HG02884 (cell line): ENCODE data around the gene ANK3.

Source experiments
- ATAC-seq: cut with Tn5 transposase; IDR thresholded peaks from one replicate; pipeline ENCODE4 v1.9.1; 2021; ENCODE audit warnings: mild to moderate bottlenecking, moderate library complexity; ENCODE audit not compliant: unreplicated experiment

Gene ANK3

GRCh38 chr10:60348982-60349381 lies 40.7 kb downstream of the ANK3 start:
- ATAC-seq = no peak

- no peak for ATAC-seq
These were observed 42.4 kb downstream of the ANK3 start for GRCh38 chr10:60347270-60347669.

GRCh38 chr10:60346661-60347060 lies 43.0 kb downstream of the ANK3 start:
- no peak for ATAC-seq

GRCh38 chr10:60343254-60343653 lies 46.4 kb downstream of the ANK3 start:
- no peak for ATAC-seq

GRCh38 chr10:60341969-60342368 lies 47.7 kb downstream of the ANK3 start:
- no peak for ATAC-seq

- ATAC-seq = no peak
These were observed 48.7 kb downstream of the ANK3 start for GRCh38 chr10:60340973-60341372.

- no peak for ATAC-seq
These were observed 49.9 kb downstream of the ANK3 start for GRCh38 chr10:60339757-60340156.

- no peak for ATAC-seq
These were observed 50.9 kb downstream of the ANK3 start for GRCh38 chr10:60338786-60339185.

- no peak for ATAC-seq
These were observed 51.6 kb downstream of the ANK3 start for GRCh38 chr10:60338002-60338564.

GRCh38 chr10:60336901-60337630 lies 52.6 kb downstream of the ANK3 start:
- ATAC-seq = no peak

- peak; percentile 57 for ATAC-seq
These were observed 54.0 kb downstream of the ANK3 start for GRCh38 chr10:60335708-60336107.

GRCh38 chr10:60334991-60335390 lies 54.7 kb downstream of the ANK3 start:
- ATAC-seq = no peak

- no peak for ATAC-seq
These were observed 57.3 kb downstream of the ANK3 start for GRCh38 chr10:60332371-60332770.

- ATAC-seq = no peak
These were observed 57.8 kb downstream of the ANK3 start for GRCh38 chr10:60331886-60332285.

- ATAC-seq = no peak
These were observed 66.5 kb downstream of the ANK3 start for GRCh38 chr10:60323162-60323561.

GRCh38 chr10:60320666-60321065 lies 69.0 kb downstream of the ANK3 start:
- no peak for ATAC-seq

- ATAC-seq = no peak
These were observed 73.6 kb downstream of the ANK3 start for GRCh38 chr10:60316029-60316428.

- ATAC-seq = no peak
These were observed 74.4 kb downstream of the ANK3 start for GRCh38 chr10:60315311-60315710.

GRCh38 chr10:60314069-60314940 lies 75.4 kb downstream of the ANK3 start:
- no peak for ATAC-seq

GRCh38 chr10:60313589-60313952 lies 76.1 kb downstream of the ANK3 start:
- ATAC-seq = no peak

GRCh38 chr10:60312818-60313588 lies 76.7 kb downstream of the ANK3 start:
- no peak for ATAC-seq
